ENCODE results near the gene C1orf185. TPM values are rescaled to one million over a fixed set of nuclear protein-coding genes. Genes with fewer than 3 reads are reported as not detected.
"Not testable (repeated sequence)": the region's sequence is repeated elsewhere in the genome, so short reads cannot be mapped to it uniquely, and the experiment has no call there.

C1orf185 gene
- total RNA-seq, 1 donor: not detected

DNA sequence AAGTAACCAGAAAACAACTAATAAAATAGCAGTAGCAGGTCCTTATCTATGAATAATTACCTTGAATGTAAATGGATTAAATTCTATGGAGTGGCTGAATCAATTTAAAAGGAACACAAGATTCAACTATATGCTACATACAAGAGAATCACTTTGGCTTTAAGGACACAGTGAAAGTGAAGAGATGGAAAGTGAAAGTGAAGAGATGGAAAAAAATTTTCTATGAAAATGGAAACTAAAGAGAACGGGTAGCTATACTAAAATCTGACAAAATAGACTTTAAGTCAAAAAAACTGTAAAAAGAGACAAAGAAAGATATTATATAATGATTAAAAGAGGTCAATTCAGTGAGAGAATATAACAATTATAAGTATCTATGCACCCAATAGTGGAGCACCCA is 54.7 kb downstream of the C1orf185 start:
- no peak for DNase-seq (ENCODE audit: low read depth)
- TF ChIP-seq, protein P1, sequence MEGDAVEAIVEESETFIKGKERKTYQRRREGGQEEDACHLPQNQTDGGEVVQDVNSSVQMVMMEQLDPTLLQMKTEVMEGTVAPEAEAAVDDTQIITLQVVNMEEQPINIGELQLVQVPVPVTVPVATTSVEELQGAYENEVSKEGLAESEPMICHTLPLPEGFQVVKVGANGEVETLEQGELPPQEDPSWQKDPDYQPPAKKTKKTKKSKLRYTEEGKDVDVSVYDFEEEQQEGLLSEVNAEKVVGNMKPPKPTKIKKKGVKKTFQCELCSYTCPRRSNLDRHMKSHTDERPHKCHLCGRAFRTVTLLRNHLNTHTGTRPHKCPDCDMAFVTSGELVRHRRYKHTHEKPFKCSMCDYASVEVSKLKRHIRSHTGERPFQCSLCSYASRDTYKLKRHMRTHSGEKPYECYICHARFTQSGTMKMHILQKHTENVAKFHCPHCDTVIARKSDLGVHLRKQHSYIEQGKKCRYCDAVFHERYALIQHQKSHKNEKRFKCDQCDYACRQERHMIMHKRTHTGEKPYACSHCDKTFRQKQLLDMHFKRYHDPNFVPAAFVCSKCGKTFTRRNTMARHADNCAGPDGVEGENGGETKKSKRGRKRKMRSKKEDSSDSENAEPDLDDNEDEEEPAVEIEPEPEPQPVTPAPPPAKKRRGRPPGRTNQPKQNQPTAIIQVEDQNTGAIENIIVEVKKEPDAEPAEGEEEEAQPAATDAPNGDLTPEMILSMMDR (IDR thresholded peaks at IDR 0.05; ENCODE audit: insufficient read depth, low read length): no peak
- no peak overlapping the region for H3K4me3 ChIP-seq (ENCODE audit: low read depth, low read length)

DNA sequence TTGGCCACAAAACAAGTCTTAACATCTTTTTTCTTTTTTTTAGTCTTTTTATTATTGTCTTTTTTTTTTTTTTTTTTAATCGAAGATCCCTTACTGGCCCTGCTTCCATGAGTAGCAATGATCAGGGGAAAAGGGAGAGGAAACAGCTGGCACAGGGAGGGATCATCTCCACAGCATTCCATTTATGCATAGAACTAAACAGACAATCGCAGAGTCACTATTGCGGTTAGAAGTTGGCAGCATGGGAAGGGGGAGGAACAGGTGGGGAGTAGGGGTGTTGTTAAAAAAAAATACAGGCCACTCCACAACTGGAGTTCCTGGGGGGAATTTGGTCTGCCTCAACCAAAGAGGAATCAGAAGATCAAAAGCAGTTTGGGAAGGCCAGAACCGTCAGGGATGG is 55.4 kb downstream of the C1orf185 start:
- DNase-seq (ENCODE audit: low read depth): no peak
- TF ChIP-seq, protein P1 (IDR thresholded peaks at IDR 0.05; ENCODE audit: insufficient read depth, low read length): no peak
- no peak overlapping the region for H3K4me3 ChIP-seq (ENCODE audit: low read depth, low read length)

DNA sequence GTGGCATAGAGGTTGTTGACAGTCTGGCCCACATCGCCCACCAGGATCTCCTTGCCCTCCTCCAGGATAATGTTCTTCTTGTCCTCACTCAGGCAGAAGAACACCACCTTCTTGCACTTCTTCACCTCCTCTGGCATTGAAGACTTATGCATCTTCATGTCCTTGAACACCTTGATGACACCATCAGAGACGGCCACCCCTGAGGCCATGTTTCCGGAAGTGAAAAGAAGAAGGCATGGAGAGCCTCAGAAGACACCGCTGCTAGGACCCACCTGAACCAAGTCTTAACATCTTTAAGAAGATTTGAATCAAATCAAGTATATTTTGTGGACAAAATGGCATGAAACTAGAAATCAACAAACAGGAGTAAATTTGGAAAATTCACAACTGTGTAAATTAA is 56.2 kb downstream of the C1orf185 start:
- DNase-seq (ENCODE audit: low read depth): no peak
- TF ChIP-seq, protein P1 (IDR thresholded peaks at IDR 0.05; ENCODE audit: insufficient read depth, low read length): no peak
- H3K4me3 ChIP-seq (ENCODE audit: low read depth, low read length): no peak overlapping the region

DNA sequence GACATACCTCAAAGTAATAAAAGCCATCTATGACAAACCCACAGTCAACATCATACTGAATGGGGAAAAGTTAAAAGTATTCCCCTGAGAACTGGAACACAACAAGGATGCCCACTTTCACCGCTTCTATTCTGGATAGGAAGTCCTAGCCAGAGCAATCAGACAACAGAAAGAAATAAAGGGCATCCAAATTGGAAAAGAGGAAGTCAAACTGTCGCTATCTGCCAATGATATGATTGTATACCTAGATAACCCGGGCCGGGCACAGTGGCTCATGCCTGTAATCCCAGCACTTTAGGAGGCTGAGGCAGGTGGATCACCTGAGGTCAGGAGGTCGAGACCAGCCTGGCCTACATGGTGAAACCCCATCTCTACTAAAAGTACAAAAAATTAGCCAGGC is 60.5 kb downstream of the C1orf185 start:
- DNase-seq (ENCODE audit: low read depth): not testable (repeated sequence)

DNA sequence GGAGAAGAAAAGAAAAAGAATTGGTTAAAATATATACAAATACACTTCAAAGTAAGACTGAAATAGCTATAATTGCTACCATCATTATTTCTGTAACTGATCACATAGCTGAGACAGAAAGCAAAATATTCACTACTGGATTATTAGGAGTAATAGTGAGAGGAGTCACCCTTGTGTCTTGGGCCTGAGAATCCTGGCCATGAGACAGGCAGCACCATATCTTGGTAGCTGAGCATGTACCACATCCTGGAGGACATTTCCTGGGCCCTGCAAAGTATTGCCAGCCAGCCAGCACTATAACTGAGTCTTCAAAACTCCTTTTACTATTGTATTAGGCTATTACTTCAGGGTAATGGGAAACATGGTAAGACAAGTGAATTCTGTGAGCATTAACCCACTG is 63.5 kb downstream of the C1orf185 start:
- TF ChIP-seq, protein P1 (IDR thresholded peaks at IDR 0.05; ENCODE audit: insufficient read depth, low read length): no peak
- no peak for DNase-seq (ENCODE audit: low read depth)
- H3K4me3 ChIP-seq (ENCODE audit: low read depth, low read length): no peak overlapping the region

More for the DNA sequence above, 60.5 kb downstream of the C1orf185 start:
- H3K4me3 ChIP-seq (ENCODE audit: low read depth, low read length): not testable (repeated sequence)

DNA sequence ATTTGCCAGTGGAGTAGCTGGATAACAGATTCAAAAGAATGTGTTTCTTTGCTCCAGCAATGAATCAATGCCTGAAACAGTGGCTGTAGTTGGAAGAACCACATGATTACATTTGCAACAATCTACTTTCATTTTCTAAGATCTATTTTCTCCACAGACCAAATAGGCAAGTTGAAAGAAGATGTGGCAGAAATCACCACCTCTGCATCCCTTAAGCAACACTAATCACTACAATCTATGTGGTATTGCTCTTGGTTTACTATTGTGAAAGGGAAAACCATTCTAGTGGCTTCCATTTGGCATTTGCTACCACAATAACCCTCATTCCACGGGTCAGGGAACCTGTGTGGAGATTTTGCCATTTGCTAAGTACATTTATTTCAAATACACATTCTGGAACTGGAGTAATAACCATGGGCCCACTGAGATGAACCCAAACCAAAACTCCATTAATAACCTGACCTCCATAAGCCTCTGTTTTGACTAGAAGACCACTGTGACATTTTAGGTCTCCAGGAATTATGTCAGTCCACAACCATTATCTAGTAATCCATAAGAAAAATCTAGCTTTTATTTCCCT is 66.3 kb downstream of the C1orf185 start:
- DNase-seq (ENCODE audit: low read depth): peak; percentile 37
- H3K4me3 ChIP-seq (ENCODE audit: low read depth, low read length): peak overlapping the region; percentile 0
- TF ChIP-seq, protein P1 (IDR thresholded peaks at IDR 0.05; ENCODE audit: insufficient read depth, low read length): no peak

DNA sequence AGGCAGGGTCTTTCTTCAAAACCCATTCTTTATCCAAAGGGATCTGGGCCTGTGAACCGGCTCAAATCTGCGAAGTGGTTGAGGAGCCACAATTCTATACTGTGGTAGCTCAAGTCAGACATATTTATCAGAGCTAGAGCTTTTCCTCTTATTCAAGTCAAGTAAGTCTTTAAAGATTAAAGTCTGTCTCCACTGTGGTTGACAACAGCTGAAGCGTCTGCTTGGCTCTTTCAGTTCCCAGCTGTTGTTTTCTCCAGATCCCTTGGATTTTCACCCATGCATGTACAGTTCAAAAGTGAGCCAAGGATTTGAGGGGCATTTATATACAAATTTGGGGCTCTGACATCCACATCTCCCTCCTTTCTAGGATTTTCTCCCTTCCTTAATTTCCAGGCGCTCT is 66.9 kb downstream of the C1orf185 start:
- H3K4me3 ChIP-seq (ENCODE audit: low read depth, low read length): no peak overlapping the region
- TF ChIP-seq, protein P1 (IDR thresholded peaks at IDR 0.05; ENCODE audit: insufficient read depth, low read length): no peak
- DNase-seq (ENCODE audit: low read depth): no peak
